RPMI8226 (cell line): ENCODE results near the gene NEMP2.
"Not testable (repeated sequence)": the region's sequence is repeated elsewhere in the genome, so short reads cannot be mapped to it uniquely, and the experiment has no call there.

Experiments used
- DNase-seq: peaks from one replicate; pipeline ENCODE4 v3.0.0-alpha.2; 2015

NEMP2 gene

GRCh38 chr2:190488516-190489233 lies 45.8 kb downstream of the NEMP2 start:
- no peak for DNase-seq

GRCh38 chr2:190486037-190486623 lies 48.4 kb downstream of the NEMP2 start:
- no peak for DNase-seq

DNA sequence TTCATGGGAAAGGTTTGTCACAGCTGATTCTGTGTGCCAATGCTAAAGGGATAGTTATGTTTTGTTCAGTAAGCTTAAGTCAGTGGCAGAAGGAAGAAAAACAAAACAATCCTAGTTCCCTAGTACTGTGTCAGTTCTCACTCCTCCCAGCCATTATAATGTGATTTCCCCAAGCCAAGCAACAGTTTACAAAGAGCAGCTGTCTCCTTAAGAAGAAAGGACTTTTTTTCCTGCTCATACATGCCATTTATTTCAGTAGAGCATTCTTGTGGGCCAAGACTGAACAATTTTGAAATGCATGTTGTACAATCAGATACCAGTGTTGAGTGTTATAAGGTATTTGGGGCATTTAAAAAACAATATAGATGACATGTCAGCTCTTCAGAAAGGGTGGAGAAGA lies 52.1 kb downstream of the NEMP2 start:
- no peak for DNase-seq

DNA sequence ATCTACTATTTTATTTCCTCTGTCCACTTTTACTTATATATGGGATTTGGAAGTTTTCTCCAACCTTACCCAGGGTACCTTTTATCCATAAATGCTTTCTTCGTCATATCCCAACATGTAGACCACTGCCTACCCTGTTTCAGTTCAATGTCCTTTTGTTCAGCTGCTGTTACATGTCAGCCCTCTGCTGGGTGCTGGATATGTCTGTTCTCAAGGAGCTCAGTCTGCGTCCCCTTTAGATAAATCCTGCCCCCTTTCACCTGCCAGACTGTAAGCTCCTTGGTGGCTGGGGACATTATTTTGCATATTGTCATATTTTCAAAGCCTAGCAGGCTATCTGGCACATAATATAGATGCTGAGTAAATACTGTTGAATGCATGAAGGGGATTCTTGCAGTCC lies 53.2 kb downstream of the NEMP2 start:
- DNase-seq, result no peak

DNA sequence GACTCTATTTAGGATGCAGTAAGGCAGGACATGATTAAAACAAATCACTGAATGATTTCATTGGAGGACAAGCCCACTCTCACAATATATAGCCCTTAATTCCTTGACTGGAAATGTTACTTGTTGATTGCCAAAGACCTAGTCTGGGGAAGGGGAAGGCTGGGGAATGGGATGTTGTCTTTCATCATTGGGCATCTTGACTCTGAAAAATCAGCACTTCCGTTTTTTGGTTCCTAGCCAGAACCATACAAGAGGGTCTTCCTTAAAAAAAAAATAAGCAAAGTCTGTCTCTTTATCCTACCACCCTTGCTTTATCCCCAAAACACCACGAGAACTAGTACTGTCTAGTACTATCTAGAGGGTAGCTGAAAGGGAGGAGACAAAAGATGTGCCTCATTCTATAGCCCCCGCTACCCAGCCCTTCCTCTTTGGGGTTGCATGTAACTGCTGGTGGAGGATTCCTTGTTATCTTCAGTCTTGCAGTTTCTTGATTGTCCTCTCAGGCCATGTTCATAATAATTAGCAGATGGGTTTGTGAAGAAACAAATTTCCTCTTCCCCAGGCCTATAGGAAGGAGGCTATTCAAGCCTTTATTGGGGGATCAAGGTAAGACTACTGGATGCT lies 55.8 kb downstream of the NEMP2 start:
- no peak for DNase-seq

- no peak for DNase-seq
Observed at GRCh38 chr2:190477661-190478454, 56.7 kb downstream of the NEMP2 start.

GRCh38 chr2:190470256-190470826 lies 64.2 kb downstream of the NEMP2 start:
- DNase-seq, result no peak

DNA sequence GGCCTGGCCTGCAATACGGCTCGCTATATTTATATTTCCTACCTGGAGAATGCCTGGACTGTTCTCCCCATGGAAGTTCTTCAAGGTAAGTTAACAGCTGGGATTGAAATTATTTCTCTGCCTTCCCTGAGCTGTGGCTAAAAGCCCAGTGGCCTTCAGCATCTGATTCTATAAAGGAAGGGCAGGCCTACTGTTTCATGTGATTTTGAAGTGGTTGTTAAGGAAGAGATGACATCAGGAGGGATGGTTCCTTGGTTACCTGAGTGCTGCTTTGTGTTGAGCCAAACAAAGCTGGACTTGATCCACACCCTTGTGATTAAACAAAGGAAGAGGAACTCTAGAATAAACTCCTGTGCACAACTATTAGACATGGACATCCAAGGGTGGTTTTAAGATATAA lies 64.8 kb downstream of the NEMP2 start:
- peak; percentile 88 for DNase-seq

GRCh38 chr2:190468814-190469569 lies 65.5 kb downstream of the NEMP2 start:
- peak; percentile 95 for DNase-seq

- not testable (repeated sequence) for DNase-seq
Observed at GRCh38 chr2:190468354-190468753, 66.2 kb downstream of the NEMP2 start.

GRCh38 chr2:190467575-190468083 lies 66.9 kb downstream of the NEMP2 start:
- peak; percentile 69 for DNase-seq

DNA sequence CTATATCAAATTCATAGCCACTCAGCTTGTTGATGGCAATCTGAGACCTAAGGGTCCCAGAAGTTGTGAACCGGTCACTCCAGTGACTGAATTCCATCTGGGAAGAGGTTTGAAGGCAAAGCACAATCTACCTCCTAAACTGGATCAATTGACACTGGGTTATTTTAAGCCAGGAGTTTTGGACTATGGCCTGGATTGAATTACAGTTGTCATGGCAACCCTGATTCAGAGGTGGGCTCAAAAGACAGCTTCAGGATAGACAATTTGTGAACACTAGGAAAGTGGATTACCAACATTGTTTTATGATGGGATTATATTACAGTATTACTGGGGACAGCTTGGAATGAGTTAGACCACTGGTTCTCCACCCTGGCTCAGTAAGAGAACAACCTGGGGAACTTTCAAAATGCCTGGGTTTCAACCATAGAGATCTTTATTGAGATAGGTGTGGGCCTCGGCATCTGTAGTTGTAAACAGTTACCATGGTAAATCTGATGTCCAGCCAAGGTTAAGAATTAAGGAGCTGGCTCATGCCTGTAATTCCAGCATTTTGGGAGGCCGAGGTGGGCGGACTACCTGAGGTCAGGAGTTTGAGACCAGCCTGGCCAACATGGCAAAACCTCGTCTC lies 67.6 kb downstream of the NEMP2 start:
- peak; percentile 15 for DNase-seq

DNA sequence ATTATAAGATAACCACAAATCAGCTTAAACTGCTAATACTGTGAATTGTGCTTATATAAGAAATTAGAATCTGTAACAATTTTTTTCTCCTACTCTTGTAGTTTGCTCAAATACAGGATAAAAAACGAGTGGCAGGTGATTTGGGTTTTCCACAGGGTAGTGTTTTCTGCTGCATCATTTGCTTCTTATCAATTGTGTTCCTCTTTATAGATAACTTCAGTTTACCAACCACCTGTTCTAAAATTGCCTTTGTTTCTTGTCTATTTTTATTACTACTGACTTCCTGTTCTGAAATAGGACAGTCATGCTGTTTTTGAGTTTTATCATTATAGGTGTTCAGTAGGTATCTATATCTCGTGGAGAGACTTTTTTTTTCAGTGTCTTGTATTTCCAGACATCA lies 69.5 kb downstream of the NEMP2 start:
- peak; percentile 29 for DNase-seq

- no peak for DNase-seq
Observed at GRCh38 chr2:190462611-190463010, 71.9 kb downstream of the NEMP2 start.

DNA sequence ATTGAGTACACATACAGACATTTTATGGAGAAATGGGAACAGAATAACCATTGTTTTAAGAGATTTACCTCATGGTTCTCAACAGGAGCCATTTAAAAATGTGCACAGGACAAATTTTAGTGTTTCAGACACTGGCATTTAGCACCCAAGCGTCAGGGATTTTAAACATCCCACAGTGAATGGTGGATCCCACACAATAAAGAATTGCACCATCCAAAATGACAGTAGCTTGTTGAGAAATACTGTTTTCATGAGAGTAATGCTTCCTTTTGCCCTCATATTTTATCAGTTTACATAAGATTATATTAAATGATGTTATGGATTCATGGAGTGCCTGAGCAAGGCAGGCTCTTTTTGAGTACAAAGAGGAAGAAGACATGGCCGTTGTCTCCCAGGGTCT lies 72.3 kb downstream of the NEMP2 start:
- DNase-seq, result no peak

DNA sequence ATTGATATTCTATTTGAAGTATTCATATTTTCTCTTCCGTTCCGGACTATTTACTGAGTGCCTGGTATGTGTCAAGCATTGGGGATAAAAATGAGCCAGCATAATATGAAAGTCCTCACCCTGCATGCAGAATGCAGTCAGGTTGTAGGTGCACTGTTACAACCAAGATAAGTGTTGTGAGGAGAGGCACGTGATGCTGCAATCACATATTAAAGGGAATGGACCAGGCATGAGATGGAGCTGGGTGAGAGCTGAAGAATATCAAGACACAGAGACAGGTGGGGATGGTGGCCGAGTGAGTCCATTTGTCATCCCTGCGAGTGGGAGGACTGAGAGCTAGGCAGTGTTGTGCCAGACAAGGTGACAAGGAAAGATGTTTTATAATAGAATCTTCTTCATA lies 74.0 kb downstream of the NEMP2 start:
- DNase-seq, result no peak

GRCh38 chr2:190459881-190460280 lies 74.6 kb downstream of the NEMP2 start:
- no peak for DNase-seq

- DNase-seq, result no peak
Observed at GRCh38 chr2:190458352-190459107, 76.0 kb downstream of the NEMP2 start.

- DNase-seq, result no peak
Observed at GRCh38 chr2:190457256-190457655, 77.3 kb downstream of the NEMP2 start.

- no peak for DNase-seq
Observed at GRCh38 chr2:190456833-190457232, 77.7 kb downstream of the NEMP2 start.
